B cell (primary cell): ENCODE results near the gene CCDC57. TPM values are rescaled to one million over a fixed set of nuclear protein-coding genes. Genes with fewer than 3 reads are reported as not detected.

Source experiments
- ATAC-seq: fragments of 200-7000 bp; cut with Tn5 transposase; one replicate; pipeline ENCODE4 v1.10.0; 2021; ENCODE audit warnings: low read depth, mild to moderate bottlenecking, moderate number of reproducible peaks, moderate library complexity
- CTCF ChIA-PET: fragments of 350-600 bp; sonication (Branson Sonifier 250); formaldehyde crosslinking; loops from one replicate; lab custom pipeline; 2021; ENCODE audit warnings: antibody characterized with exemption, inconsistent platforms; lab: Charles Lee
- POLR2A ChIA-PET: fragments of 350-600 bp; sonication (Branson Sonifier 250); formaldehyde crosslinking; loops from one replicate; lab custom pipeline; 2021; ENCODE audit warnings: antibody characterized with exemption; lab: Charles Lee
- DNase-seq: peaks from one replicate; pipeline ENCODE4 v3.0.0; 2013
- H2AFZ ChIP-seq: 2 replicates; pipeline ENCODE4 v1.6.1; 2012; ENCODE audit warnings: mild to moderate bottlenecking, low read depth, low read length; ENCODE audit not compliant: insufficient read depth, poor library complexity, severe bottlenecking
- H3K27ac ChIP-seq, 2 donors: 1 replicate in 1 of 2; 2 replicates in 1 of 2; pipeline ENCODE4 v1.5.1; 2012 to 2013; ENCODE audit warnings: low read length in 2 of 2, mild to moderate bottlenecking in 2 of 2, moderate library complexity in 1 of 2
- H3K27me3 ChIP-seq, 4 experiments: fragments of 200-600 bp in 1 of 4; sonication (generic) in 1 of 4; replicated peaks in 1 of 4; 1 replicate in 2 of 4; 2 replicates in 2 of 4; pipeline versions ENCODE4 v1.6.1 to v1.7.0; 2013 to 2016; ENCODE audit warnings: low read length in 3 of 4, mild to moderate bottlenecking in 2 of 4, mixed read lengths in 1 of 4, moderate library complexity in 1 of 4; ENCODE audit not compliant: insufficient read depth in 4 of 4, control insufficient read depth in 3 of 4; ENCODE audit errors: control extremely low read depth in 1 of 4
- H3K36me3 ChIP-seq, 2 experiments: replicated peaks in 1 of 2; 1 replicate in 1 of 2; 2 replicates in 1 of 2; pipeline versions ENCODE4 v1.6.1 to v1.7.1; 2013; ENCODE audit warnings: low read length in 1 of 2; ENCODE audit not compliant: insufficient read depth in 2 of 2, control insufficient read depth in 1 of 2; ENCODE audit errors: control extremely low read depth in 1 of 2, extremely low read depth in 1 of 2
- H3K4me1 ChIP-seq, 2 donors: fragments of 200-600 bp in 1 of 2; sonication (generic) in 1 of 2; 1 replicate in 1 of 2; 2 replicates in 1 of 2; pipeline versions ENCODE4 v1.5.1 to v1.6.1; 2013 to 2017; ENCODE audit warnings: low read length in 2 of 2; ENCODE audit not compliant: control insufficient read depth in 2 of 2, insufficient read depth in 2 of 2
- H3K4me2 ChIP-seq: replicated peaks from 2 replicates; pipeline ENCODE3; 2012; ENCODE audit warnings: mild to moderate bottlenecking, low read depth, low read length; ENCODE audit not compliant: poor library complexity, severe bottlenecking
- H3K4me3 ChIP-seq, 5 experiments: fragments of 200-600 bp in 1 of 5; sonication (generic) in 1 of 5; 1 replicate in 3 of 5; 2 replicates in 2 of 5; pipeline versions ENCODE4 v1.5.1 to v1.7.0; 2011 to 2016; ENCODE audit warnings: low read length in 4 of 5, mild to moderate bottlenecking in 4 of 5, low read depth in 2 of 5, control low read depth in 1 of 5, moderate library complexity in 1 of 5; ENCODE audit not compliant: insufficient read depth in 1 of 5; ENCODE audit errors: control extremely low read depth in 1 of 5, extremely low read depth in 1 of 5
- H3K79me2 ChIP-seq: fragments of 200-600 bp; sonication (generic); one replicate; pipeline ENCODE4 v1.6.0; 2016; ENCODE audit warnings: low read length; ENCODE audit not compliant: control insufficient read depth, insufficient read depth
- H3K9ac ChIP-seq: fragments of 200-600 bp; sonication (generic); 2 replicates; pipeline ENCODE4 v1.6.1; 2017; ENCODE audit warnings: mild to moderate bottlenecking, low read length, moderate library complexity
- H3K9me3 ChIP-seq, 3 donors: one replicate each; pipeline versions ENCODE4 v1.6.1 to v1.7.1; 2013; ENCODE audit warnings: low read length in 2 of 3; ENCODE audit not compliant: control insufficient read depth in 2 of 3, insufficient read depth in 1 of 3; ENCODE audit errors: control extremely low read depth in 1 of 3
- H4K20me1 ChIP-seq: 2 replicates; pipeline ENCODE4 v1.6.0; 2012; ENCODE audit warnings: mild to moderate bottlenecking, low read length; ENCODE audit not compliant: insufficient read depth, control insufficient read depth, poor library complexity, severe bottlenecking
- H3K27ac Mint-ChIP-seq: one replicate; pipeline ENCODE4 v1.8.0; 2021; ENCODE audit warnings: mixed read lengths
- H3K27me3 Mint-ChIP-seq: one replicate; pipeline ENCODE4 v1.8.0; 2021; ENCODE audit warnings: mixed read lengths
- H3K4me1 Mint-ChIP-seq: one replicate; pipeline ENCODE4 v1.8.0; 2021; ENCODE audit warnings: mixed read lengths
- H3K4me3 Mint-ChIP-seq: one replicate; pipeline ENCODE4 v1.8.0; 2021; ENCODE audit warnings: mixed read lengths
- H3K9me3 Mint-ChIP-seq: one replicate; pipeline ENCODE4 v1.8.0; 2022; ENCODE audit warnings: mixed read lengths; ENCODE audit not compliant: insufficient read depth
- EZH2 ChIP-seq: IDR thresholded peaks from 2 replicates; pipeline ENCODE4 v1.6.1; 2012; ENCODE audit warnings: borderline replicate concordance, low read depth, mild to moderate bottlenecking, moderate library complexity, low read length; ENCODE audit not compliant: insufficient read depth, poor library complexity, severe bottlenecking
- WGBS: methylation state at CpG from one replicate; pipeline ENCODE4 v1.1.5; 2013; ENCODE audit warnings: missing lambda C conversion rate; ENCODE audit not compliant: insufficient coverage; 5-methylcytosine and 5-hydroxymethylcytosine counted together
- intact Hi-C: fragments of 100-400 bp; cut with micrococcal nuclease; formaldehyde crosslinking; loops from one replicate; pipeline ENCODE4 v1.10.0; 2022
- polyA plus RNA-seq: library from polyadenylated mRNA; depleted of rRNA; stranded (reverse); fragments of >200 nt; gene quantifications from 2 replicates; pipeline ENCODE4 v1.2.3, GENCODE V29; 2012
- total RNA-seq, 2 donors: library from RNA; stranded (reverse); fragments of 120-200 nt in 1 of 2; gene quantifications; 1 replicate in 1 of 2; 2 replicates in 1 of 2; pipeline versions ENCODE4 v1.2.3 to v1.2.4, GENCODE V29; 2013 to 2022
- TF ChIP-seq, protein P1 (sequence below): fragments of 200-600 bp; IDR thresholded peaks from one replicate; pipeline ENCODE4 v1.8.0; 2022; ENCODE audit warnings: antibody characterized with exemption, mild to moderate bottlenecking

CCDC57 gene
- total and polyA plus RNA-seq, 2 donors (not counting 1 experiment from before 2014, with no cell fraction given): 49.7 to 67.2 TPM

DNA sequence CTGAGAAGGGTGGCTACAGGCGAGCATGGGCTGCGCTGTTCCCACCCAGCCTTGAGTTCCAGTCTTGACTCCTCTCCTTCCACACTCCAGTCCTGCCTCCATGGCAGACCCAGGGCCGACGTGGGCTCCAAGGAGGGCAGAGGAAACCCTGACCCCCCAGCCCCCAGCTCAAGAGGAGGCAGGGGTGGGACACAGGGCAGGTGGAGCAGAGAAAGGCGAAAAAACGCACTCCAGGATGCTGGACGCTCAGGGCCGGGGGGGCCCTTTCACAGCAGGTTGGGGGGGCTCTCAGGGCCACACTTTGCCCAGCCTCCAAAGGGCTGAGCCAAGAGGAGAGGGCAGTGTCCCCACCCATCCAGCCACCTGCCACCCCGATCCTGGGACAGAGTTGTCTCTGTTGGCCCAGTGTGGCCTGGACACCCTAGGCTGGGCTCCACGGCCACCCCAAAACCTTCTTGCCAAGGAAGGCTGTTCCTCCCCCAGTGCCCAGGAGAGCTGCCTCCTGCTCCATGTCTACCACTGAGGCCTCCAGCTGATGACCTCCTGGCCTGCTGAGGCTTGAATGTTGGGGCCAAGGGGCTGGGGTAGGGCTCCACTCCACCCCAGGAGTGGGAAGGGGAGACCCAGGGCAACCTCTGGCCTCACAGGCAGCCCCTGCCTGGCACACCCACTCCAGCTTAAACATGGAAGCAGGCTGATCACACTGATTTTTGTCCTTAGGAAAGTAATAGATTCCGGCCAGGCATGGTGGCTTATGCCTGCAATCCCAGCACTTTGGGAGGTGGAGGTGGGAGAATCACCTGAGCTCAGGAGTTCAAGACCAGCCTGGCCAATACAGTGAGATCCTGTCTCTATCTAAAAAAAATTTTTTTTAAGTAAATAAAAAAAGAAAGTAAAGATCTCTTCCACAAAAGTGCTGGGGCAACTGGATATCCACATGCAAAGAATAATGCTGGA lies 7.4 kb upstream of the CCDC57 start:
- no peak for TF ChIP-seq EZH2
- TF ChIP-seq, protein P1, sequence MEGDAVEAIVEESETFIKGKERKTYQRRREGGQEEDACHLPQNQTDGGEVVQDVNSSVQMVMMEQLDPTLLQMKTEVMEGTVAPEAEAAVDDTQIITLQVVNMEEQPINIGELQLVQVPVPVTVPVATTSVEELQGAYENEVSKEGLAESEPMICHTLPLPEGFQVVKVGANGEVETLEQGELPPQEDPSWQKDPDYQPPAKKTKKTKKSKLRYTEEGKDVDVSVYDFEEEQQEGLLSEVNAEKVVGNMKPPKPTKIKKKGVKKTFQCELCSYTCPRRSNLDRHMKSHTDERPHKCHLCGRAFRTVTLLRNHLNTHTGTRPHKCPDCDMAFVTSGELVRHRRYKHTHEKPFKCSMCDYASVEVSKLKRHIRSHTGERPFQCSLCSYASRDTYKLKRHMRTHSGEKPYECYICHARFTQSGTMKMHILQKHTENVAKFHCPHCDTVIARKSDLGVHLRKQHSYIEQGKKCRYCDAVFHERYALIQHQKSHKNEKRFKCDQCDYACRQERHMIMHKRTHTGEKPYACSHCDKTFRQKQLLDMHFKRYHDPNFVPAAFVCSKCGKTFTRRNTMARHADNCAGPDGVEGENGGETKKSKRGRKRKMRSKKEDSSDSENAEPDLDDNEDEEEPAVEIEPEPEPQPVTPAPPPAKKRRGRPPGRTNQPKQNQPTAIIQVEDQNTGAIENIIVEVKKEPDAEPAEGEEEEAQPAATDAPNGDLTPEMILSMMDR: no peak
- H3K9me3 ChIP-seq: no peaks in the 10 kb centered on the region
- WGBS: 92% methylated on average over 8 of the region's 11 CpGs
- H3K4me1 ChIP-seq: peaks cover 19 to 26% of the 10 kb centered on the region in 2 donors
- no peak overlapping the region for H3K4me2 ChIP-seq
- H3K9ac ChIP-seq: no peak overlapping the region
- no peak overlapping the region for H2AFZ ChIP-seq
- H3K79me2 ChIP-seq: no peaks in the 10 kb centered on the region
- ChIA-PET CTCF (interaction anchor here (0.5 to 2.4 kb wide), 3 partner anchors 10 to 247 kb away, joined by 3 to 9 read pairs (median 3); no protein-coding TSS in a partner anchor), POLR2A (no interaction called here)
- H3K27me3 ChIP-seq: no peaks in the 10 kb centered on the region
- DNase-seq: no peak
- no peaks in the 10 kb centered on the region for H3K36me3 ChIP-seq
- intact Hi-C loops: loop anchor here (10.0 kb wide), 1 partner anchor 125 kb away; the partner anchor contains the start of gene FASN
- Mint-ChIP-seq H3K27me3 (no peaks in the 10 kb centered on the region), H3K27ac (no peak overlapping the region), H3K9me3 (no peaks in the 10 kb centered on the region), H3K4me3 (no peak overlapping the region), H3K4me1 (peaks cover 21% of the 10 kb centered on the region)
- no peak overlapping the region for H3K4me3 ChIP-seq
- H3K27ac ChIP-seq: no peak overlapping the region
- H4K20me1 ChIP-seq: no peaks in the 10 kb centered on the region
- ATAC-seq: no peak

DNA sequence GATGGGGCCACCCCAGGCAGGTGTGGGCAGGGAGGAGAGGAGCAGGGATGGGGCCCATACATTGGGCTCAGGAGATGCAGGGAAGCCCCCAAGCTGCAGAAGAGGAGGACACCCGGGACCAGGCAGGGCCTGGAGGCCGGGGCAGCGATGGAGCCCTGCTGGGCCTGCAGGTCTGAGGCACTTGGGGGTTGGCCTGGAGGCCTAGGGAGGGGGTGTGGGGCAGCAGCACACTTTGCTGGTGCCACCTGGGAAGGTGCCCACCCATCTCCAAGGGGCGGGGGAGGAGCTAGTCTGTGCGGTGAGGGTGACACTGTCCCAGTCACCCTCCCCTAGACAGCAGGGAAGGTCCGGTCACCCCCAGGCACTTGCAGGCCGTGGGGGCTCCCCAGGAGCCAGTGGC lies 6.4 kb upstream of the CCDC57 start:
- 95% methylated on average over 5 of the region's 7 CpGs for WGBS
- no peak overlapping the region for H2AFZ ChIP-seq
- ChIA-PET CTCF (interaction anchor here (2.4 kb wide), 1 partner anchor 13 kb away, joined by 9 read pairs; no protein-coding TSS in a partner anchor), POLR2A (no interaction called here)
- H4K20me1 ChIP-seq: no peaks in the 10 kb centered on the region
- H3K27ac ChIP-seq: no peak overlapping the region
- no peak overlapping the region for H3K9ac ChIP-seq
- no peak overlapping the region for H3K4me2 ChIP-seq
- ATAC-seq: no peak
- H3K4me3 ChIP-seq: no peak overlapping the region
- DNase-seq: no peak
- no peaks in the 10 kb centered on the region for H3K9me3 ChIP-seq
- no peaks in the 10 kb centered on the region for H3K27me3 ChIP-seq
- Mint-ChIP-seq H3K27ac (no peak overlapping the region), H3K4me3 (no peak overlapping the region), H3K27me3 (no peaks in the 10 kb centered on the region), H3K4me1 (peaks cover 23% of the 10 kb centered on the region), H3K9me3 (no peaks in the 10 kb centered on the region)
- peaks cover 19 to 26% of the 10 kb centered on the region in 2 donors for H3K4me1 ChIP-seq
- intact Hi-C loops: loop anchor here (10.0 kb wide), 1 partner anchor 124 kb away; the partner anchor contains the start of gene FASN
- H3K79me2 ChIP-seq: no peaks in the 10 kb centered on the region
- H3K36me3 ChIP-seq: no peaks in the 10 kb centered on the region
- TF ChIP-seq EZH2: no peak
- TF ChIP-seq, protein P1: no peak
